GM12801 (cell line): ENCODE data around the gene PSMB7.

Source experiments
- CTCF ChIP-seq: IDR thresholded peaks from one replicate; pipeline ENCODE4 v1.5.1; 2011; ENCODE audit warnings: control low read depth; ENCODE audit not compliant: insufficient read length; ENCODE audit errors: extremely low read depth

The PSMB7 gene

DNA sequence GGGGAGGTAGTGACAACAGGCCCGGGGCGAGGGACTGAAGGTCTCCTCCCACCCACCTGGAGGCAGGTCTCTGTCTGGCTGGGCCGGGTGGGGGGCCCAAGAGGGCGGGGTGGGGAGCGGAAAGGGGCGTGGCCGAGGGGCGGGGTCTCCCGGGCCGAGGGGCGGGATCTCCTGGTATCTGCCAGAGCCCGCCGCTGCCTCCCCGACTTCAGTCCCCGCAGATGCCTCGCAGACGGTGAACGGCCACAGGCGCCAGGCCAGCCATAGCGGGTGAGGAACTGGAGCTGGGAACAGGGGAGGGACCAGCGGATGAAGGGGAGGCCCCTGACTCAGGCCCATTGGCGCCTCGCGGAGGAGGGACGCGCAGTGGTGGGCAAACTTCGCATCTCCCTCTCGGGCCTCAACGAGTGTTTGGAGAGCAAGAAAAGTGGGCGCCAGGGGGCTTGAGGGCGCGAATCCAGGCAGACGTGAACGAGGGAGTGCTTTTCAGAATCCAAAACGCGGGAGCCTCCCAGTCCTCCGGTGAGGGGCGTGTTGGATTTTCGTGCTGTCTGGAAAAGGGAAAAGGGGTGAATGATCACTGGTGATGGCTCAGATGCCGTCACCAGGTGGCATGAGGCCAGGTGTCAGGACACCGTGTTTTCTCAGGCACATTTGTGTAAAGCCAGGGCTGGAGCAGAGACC lies 35.1 kb upstream of the PSMB7 start, which contains the start of gene ADGRD2:
Gene ADGRD2, plus strand, starts transcription at position 211 of the 684 bp plus-strand sequence. CDS start 1,216 bp downstream, outside the sequence.
- no peak for TF ChIP-seq CTCF

DNA sequence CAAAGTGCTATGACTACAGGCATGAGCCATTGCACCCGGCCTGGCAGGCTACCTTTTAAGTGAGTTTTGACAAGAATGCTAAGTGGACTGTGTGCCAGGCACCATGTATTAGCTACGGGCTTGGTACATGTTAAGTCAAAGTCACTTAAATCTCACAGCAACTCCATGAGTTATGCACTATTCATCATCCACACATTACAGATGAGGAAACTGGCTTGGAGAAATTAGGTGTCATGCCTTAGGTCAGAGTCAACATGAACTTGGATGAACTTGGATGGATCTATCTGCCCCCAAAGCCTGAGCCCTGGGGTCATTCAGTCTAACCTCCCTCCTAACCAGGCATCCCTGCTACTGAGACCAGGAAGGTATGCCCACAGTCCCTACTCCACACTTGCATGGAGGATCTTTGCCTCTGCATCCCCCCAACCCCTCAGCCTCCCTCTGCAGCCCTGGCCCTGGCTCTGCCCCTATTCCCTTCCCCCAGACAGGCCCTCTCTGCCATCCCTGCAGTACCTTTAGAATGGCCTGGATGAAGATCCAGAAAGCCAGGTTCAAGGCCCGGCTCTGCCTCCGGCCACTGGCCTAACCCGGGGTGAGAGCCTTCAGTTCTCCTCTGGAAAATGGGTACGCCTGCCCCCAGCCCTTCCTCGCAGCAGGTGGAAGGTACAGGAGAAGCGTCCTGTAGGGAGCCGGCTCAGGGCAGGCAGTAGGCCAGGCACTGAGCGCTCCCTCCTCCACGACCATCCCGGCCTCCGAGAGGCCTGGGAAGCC lies 34.3 kb upstream of the PSMB7 start:
- TF ChIP-seq CTCF = no peak

DNA sequence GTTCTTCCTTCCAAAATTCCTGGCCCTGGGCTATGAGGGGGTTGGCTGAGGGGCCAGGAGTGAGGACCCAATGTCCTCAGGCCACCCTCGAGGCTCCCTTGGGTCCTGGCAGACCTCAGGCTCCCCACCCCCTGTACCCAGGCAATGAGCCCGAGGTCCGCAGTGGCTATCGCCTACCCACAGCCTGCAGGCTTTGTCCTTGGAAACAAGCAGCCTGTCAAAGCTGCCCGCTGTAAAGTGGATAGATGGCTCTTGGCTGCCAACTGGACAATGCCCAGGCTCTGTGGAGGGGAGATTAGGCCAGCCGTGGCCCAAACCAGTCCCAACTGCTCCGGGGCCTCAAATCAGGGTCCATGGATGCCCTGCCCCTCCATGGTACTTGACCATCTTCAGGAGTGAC lies 32.8 kb upstream of the PSMB7 start:
- no peak for TF ChIP-seq CTCF

GRCh38 chr9:124447297-124447661 lies 32.0 kb upstream of the PSMB7 start:
- no peak for TF ChIP-seq CTCF

DNA sequence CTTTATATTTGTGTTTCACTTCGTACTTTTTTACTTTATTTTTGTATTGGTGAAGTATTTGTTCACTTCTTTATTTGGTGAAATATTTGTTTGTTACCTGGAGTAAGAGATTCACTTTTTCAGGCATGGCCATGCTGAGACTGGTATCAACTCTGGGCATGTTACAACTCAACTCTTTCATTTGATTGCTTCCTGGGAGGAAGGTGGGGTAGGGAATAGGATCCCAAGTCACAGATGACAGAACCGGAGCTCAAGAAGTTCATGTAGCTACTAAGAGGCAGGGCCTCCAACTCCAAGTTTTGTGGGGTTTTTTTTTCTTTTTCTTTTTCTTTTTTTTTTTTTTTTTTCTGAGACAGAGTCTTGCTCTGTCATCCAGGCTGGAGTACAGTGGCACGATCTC lies 28.9 kb upstream of the PSMB7 start:
- TF ChIP-seq CTCF = no peak

DNA sequence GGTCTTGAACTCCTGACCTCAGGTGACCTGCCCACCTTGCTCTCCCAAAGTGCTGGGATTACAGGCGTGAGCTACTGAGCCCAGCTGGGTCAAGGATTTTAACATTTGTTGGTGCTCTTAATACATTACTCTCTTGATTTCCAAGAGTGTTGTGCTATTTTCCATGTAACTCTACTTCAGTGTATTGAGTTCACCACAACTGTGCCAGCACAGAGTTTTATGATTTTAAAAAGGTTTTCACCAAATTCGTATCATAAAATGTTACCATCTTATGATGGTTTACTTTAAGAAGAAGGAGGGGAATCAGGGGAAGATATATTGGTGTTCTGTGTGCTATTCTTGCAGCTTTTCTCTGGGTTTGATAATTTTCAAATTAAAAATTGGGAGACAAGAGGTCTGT lies 28.4 kb upstream of the PSMB7 start:
- TF ChIP-seq CTCF = no peak

GRCh38 chr9:124442826-124443225 lies 27.6 kb upstream of the PSMB7 start:
- no peak for TF ChIP-seq CTCF
